Stimulated activated CD4-positive, alpha-beta T cell treated with anti-CD3 and anti-CD28 coated beads, TNF-alpha, amount 100 ng/mL, for 24 hours (primary cell): ENCODE results near the gene KPNA4.
"Not testable (repeated sequence)": the region's sequence is repeated elsewhere in the genome, so short reads cannot be mapped to it uniquely, and the experiment has no call there.

Experiments
- DNase-seq, 3 experiments: peaks; one replicate each; pipeline ENCODE4 v3.0.0-alpha.2; 2020; ENCODE audit warnings: low read depth in 3 of 3

Gene KPNA4

GRCh38 chr3:160573955-160574525, 8.7 kb upstream of the KPNA4 start:
- DNase-seq, result not testable (repeated sequence)

GRCh38 chr3:160569894-160570652, 4.7 kb upstream of the KPNA4 start:
- no peak for DNase-seq

GRCh38 chr3:160568989-160569388, 3.6 kb upstream of the KPNA4 start:
- no peak for DNase-seq

GRCh38 chr3:160567774-160568173, 2.4 kb upstream of the KPNA4 start:
- DNase-seq, result no peak

- no peak for DNase-seq
Measured at GRCh38 chr3:160566499-160566898, 1.1 kb upstream of the KPNA4 start.

- peak; percentile 26 to 59 (median 42) for DNase-seq
Measured at GRCh38 chr3:160564949-160565441, 376 bp downstream of the KPNA4 start.

GRCh38 chr3:160564258-160564911, 986 bp downstream of the KPNA4 start:
- no peak for DNase-seq

- DNase-seq, result no peak
Measured at GRCh38 chr3:160562952-160563351, 2.4 kb downstream of the KPNA4 start.

- no peak for DNase-seq
Measured at GRCh38 chr3:160557571-160557970, 7.8 kb downstream of the KPNA4 start.

- no peak for DNase-seq
Measured at GRCh38 chr3:160556141-160556540, 9.2 kb downstream of the KPNA4 start.

GRCh38 chr3:160554980-160555379, 10.4 kb downstream of the KPNA4 start:
- DNase-seq, result no peak

- DNase-seq, result no peak
Measured at GRCh38 chr3:160553827-160554226, 11.5 kb downstream of the KPNA4 start.

- no peak for DNase-seq
Measured at GRCh38 chr3:160546727-160547126, 18.6 kb downstream of the KPNA4 start.

- DNase-seq, result no peak
Measured at GRCh38 chr3:160545504-160545871, 19.9 kb downstream of the KPNA4 start.

GRCh38 chr3:160544844-160545503, 20.4 kb downstream of the KPNA4 start:
- DNase-seq, result no peak

GRCh38 chr3:160540551-160540950, 24.8 kb downstream of the KPNA4 start:
- DNase-seq, result no peak

GRCh38 chr3:160538895-160539294, 26.5 kb downstream of the KPNA4 start:
- DNase-seq, result no peak

- DNase-seq, result no peak
Measured at GRCh38 chr3:160537729-160538128, 27.6 kb downstream of the KPNA4 start.

- DNase-seq, result no peak
Measured at GRCh38 chr3:160532371-160532770, 33.0 kb downstream of the KPNA4 start.

- no peak for DNase-seq
Measured at GRCh38 chr3:160531311-160531710, 34.1 kb downstream of the KPNA4 start.

- not testable (repeated sequence) for DNase-seq
Measured at GRCh38 chr3:160516391-160516790, 49.0 kb downstream of the KPNA4 start.

- no peak for DNase-seq
Measured at GRCh38 chr3:160501325-160501724, 64.0 kb downstream of the KPNA4 start.
